ENCODE results near the gene HAAO.

HAAO gene

GRCh38 chr2:42754021-42754775, 38.2 kb downstream of the HAAO start:
- TF ChIP-seq ZFX (IDR thresholded peaks at IDR 0.05; ENCODE audit: borderline replicate concordance) (no peak), CTCF (IDR thresholded peaks at IDR 0.05) (no peak)
- H3K27ac ChIP-seq: no peak overlapping the region

- TF ChIP-seq CTCF (IDR thresholded peaks at IDR 0.05) (no peak), ZFX (IDR thresholded peaks at IDR 0.05; ENCODE audit: borderline replicate concordance) (no peak)
- no peak overlapping the region for H3K27ac ChIP-seq
Measured at GRCh38 chr2:42752816-42753813, 39.3 kb downstream of the HAAO start.

- TF ChIP-seq ZFX (IDR thresholded peaks at IDR 0.05; ENCODE audit: borderline replicate concordance): no peak
- TF ChIP-seq CTCF (IDR thresholded peaks at IDR 0.05): no peak
- H3K27ac ChIP-seq: no peak overlapping the region
Measured at GRCh38 chr2:42752314-42752713, 40.1 kb downstream of the HAAO start.

DNA sequence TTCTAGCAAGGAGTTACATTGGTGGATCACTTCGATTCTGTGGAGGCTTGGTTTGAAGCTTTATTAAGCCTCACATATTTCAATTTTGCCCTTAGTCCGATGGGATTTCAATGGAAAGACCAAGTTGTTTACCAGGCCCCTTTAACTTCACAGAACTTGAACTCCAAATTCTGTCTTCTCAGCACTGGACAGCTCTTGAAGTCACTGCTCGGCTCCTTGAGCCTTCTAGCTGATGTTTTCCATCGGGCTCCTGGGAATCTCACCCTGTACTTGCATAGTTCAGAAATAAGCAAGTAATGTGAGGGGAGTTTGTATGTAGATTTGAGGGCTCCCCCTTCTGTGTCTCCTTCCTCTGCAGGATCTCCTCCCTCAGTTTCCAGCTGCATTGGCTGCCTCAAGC, 43.5 kb downstream of the HAAO start:
- no peak overlapping the region for H3K27ac ChIP-seq
- TF ChIP-seq CTCF (IDR thresholded peaks at IDR 0.05) (no peak), ZFX (IDR thresholded peaks at IDR 0.05; ENCODE audit: borderline replicate concordance) (no peak)

DNA sequence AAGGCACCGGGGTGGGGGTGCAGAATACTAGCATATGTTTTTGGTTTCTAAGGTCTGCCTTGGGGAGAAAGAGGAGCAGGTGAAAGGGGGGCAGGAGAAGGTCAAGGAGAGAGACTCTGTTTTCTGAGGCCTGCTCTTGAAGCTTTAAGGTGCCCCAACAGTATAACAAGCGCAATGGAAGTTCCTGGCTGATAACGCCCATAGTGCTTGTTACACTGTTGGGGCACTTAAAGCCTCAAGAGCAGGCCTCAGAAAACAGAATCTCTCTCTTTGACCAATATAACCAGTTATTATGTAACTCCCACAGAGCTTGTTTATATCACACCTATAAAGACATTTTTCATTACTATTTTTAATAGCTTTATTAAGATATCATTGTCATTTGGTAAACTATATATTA, 45.0 kb downstream of the HAAO start:
- TF ChIP-seq ZFX (IDR thresholded peaks at IDR 0.05; ENCODE audit: borderline replicate concordance): no peak
- no peak for TF ChIP-seq CTCF (IDR thresholded peaks at IDR 0.05)
- no peak overlapping the region for H3K27ac ChIP-seq

GRCh38 chr2:42744545-42745082, 47.8 kb downstream of the HAAO start:
- no peak overlapping the region for H3K27ac ChIP-seq
- TF ChIP-seq CTCF (IDR thresholded peaks at IDR 0.05): no peak
- no peak for TF ChIP-seq ZFX (IDR thresholded peaks at IDR 0.05; ENCODE audit: borderline replicate concordance)
